Stimulated activated CD4-positive, alpha-beta T cell treated with anti-CD3 and anti-CD28 coated beads, Interleukin-12 subunit alpha, Interleukin-12 subunit beta, amount 100 ng/mL, for 48 hours (primary cell): ENCODE results near the gene SUSD2.
A peak's percentile ranks its signal among the peaks of the same experiment; 100 is the strongest.
"Not testable (repeated sequence)": the region's sequence is repeated elsewhere in the genome, so short reads cannot be mapped to it uniquely, and the experiment has no call there.

Experiments
- DNase-seq, 3 donors: peaks; one replicate each; pipeline ENCODE4 v3.0.0-alpha.2; 2020; ENCODE audit warnings: low read depth in 2 of 3, low spot score in 1 of 3

Gene SUSD2

GRCh38 chr22:24209016-24209415, 27.7 kb downstream of the SUSD2 start:
- DNase-seq: no peak

GRCh38 chr22:24209687-24210086, 28.4 kb downstream of the SUSD2 start:
- DNase-seq: no peak

- not testable (repeated sequence) for DNase-seq
Observed at GRCh38 chr22:24210409-24210808, 29.1 kb downstream of the SUSD2 start.

- DNase-seq: not testable (repeated sequence)
Observed at GRCh38 chr22:24211716-24212115, 30.4 kb downstream of the SUSD2 start.

GRCh38 chr22:24213111-24213510, 31.8 kb downstream of the SUSD2 start:
- DNase-seq: not testable (repeated sequence)

- DNase-seq: no peak
Observed at GRCh38 chr22:24214467-24215285, 33.4 kb downstream of the SUSD2 start.

- no peak for DNase-seq
Observed at GRCh38 chr22:24216541-24217209, 35.4 kb downstream of the SUSD2 start.

- no peak for DNase-seq
Observed at GRCh38 chr22:24217384-24217783, 36.1 kb downstream of the SUSD2 start.

- DNase-seq: no peak
Observed at GRCh38 chr22:24219750-24220149, 38.5 kb downstream of the SUSD2 start.

GRCh38 chr22:24224468-24224867, 43.2 kb downstream of the SUSD2 start:
- no peak for DNase-seq

- DNase-seq: no peak
Observed at GRCh38 chr22:24225044-24225601, 43.8 kb downstream of the SUSD2 start.

GRCh38 chr22:24225951-24226350, 44.7 kb downstream of the SUSD2 start:
- no peak for DNase-seq

- peak; percentile 35 to 66 (median 57) for DNase-seq
Observed at GRCh38 chr22:24230911-24231656, 49.8 kb downstream of the SUSD2 start.

GRCh38 chr22:24231706-24232105, 50.4 kb downstream of the SUSD2 start:
- no peak for DNase-seq

- no peak for DNase-seq
Observed at GRCh38 chr22:24232124-24232523, 50.8 kb downstream of the SUSD2 start.

- no peak for DNase-seq
Observed at GRCh38 chr22:24232725-24233124, 51.4 kb downstream of the SUSD2 start.

GRCh38 chr22:24233235-24233634, 51.9 kb downstream of the SUSD2 start:
- no peak for DNase-seq

GRCh38 chr22:24233816-24234215, 52.5 kb downstream of the SUSD2 start:
- DNase-seq: no peak

- no peak for DNase-seq
Observed at GRCh38 chr22:24235315-24235714, 54.0 kb downstream of the SUSD2 start.

- no peak for DNase-seq
Observed at GRCh38 chr22:24236656-24237055, 55.4 kb downstream of the SUSD2 start.

- DNase-seq: not testable (repeated sequence)
Observed at GRCh38 chr22:24238101-24238694, 56.9 kb downstream of the SUSD2 start.
